Colon (tissue), 2 donors: Measurements from ENCODE around the gene PPM1E.
A peak's percentile ranks its signal among the peaks of the same experiment; 100 is the strongest.
"Not testable (repeated sequence)": the region's sequence is repeated elsewhere in the genome, so short reads cannot be mapped to it uniquely, and the experiment has no call there.

Experiments used
- FAIRE-seq: peaks from 2 replicates; lab custom pipeline; 2012; peaks lifted over from hg19 to GRCh38; lab: Jason Lieb, UNC
- donor health status: control.
- donor health status: control.

PPM1E gene

DNA sequence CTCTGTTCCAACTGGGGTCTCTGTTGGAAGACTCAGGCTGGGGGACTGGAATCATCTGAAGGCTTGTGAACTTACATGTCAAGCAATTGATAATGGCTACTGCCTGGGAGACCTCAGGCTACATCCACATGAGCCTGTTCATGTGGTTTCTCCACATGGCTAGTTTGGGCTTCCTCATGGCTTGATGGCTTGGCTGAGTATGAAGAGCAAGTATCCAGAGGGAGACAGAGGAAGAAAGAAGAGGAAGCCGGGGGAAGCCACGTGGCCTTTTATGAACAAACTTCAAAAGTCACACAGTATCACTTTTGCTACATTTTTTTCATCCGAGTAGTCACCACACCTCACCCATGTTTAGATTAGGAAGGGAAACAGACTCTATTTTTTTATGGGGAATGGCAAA lies 192.2 kb downstream of the PPM1E start:
- FAIRE-seq, result no peak

DNA sequence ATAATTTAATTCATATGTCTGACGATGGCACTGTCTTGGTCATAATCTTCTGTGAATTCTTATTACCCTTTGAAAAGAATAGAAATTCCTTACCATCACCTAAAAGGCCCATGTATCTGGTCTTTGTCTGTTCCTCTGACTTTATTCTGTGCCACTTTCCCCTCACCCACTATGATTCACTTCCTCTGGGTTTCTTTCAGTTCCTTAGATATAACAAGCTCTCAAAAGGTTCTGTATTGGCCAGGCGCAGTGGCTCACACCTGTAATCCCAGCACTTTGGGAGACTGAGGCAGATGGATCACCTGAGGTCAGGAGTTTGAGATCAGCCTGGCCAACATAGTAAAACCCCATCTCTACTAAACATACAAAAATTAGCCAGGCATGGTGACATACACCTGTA lies 198.7 kb downstream of the PPM1E start:
- FAIRE-seq, result not testable (repeated sequence)

DNA sequence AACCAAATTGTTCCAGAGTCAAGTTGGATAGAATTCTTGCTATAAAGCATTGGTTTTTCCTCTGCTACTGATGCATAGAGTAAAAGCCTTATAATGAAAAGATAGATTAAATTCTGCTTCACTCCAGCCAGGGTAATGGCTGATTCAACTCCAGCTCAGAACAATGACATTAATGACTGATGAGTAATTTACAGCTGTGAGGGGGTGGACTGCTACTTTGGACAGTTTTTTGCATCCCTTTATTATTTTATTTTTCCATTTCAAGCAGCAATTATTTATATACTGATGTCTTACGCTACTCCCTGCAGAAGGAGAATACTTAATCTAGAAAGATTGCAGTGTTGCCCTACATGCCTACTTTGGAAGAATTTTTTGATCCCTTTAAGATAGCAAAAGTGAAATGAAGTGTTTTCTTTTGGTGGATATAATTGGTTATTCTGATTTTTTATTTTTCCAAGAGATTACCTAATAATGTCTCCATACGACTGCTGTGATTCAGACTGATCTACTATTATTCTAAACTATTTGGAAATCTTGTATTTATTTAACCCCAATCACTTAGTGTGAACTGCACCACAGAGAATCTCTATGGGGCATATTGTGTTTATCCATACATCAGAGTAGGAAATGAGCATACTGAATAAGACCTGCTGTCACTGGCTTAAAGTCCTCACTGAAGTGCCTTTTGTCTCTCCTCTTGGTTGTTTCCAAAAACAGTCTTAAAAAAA lies 201.5 kb downstream of the PPM1E start:
- FAIRE-seq, result no peak

DNA sequence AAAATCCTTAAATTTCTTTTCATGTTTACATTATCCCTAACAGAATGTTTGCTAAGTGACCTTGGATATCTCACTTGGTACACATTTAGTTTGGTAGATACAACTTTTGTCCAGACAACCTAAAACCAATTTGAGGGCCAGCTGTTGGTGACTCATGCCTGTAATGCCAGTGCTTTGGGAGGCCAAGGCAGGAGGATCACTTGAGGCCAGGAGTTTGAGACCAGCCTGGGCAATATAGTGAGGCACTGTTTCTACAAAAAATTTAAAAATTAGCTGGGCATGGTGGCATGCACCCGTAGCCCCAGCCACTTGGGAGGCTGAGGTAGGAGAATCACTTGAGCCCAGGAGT lies 202.0 kb downstream of the PPM1E start:
- not testable (repeated sequence) for FAIRE-seq

DNA sequence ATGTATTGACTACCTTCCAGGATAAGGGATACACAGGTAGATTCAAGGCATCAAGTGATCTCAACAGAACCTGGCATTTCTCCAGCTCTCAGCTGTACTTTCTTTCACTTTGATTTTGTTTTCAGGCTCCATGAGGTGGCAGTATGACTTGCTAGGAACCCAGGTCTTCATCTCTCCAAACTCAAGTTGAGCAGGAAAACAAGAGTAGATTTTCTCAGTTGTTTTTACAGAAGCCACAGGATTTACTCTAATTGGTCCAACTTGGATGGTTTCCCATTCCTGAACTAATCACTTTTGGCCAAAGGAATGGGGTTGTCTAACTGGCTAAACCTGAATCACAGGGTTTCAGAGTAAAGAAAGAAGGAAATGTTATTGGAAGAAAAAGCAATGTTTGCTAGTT lies 204.4 kb downstream of the PPM1E start:
- no peak for FAIRE-seq

DNA sequence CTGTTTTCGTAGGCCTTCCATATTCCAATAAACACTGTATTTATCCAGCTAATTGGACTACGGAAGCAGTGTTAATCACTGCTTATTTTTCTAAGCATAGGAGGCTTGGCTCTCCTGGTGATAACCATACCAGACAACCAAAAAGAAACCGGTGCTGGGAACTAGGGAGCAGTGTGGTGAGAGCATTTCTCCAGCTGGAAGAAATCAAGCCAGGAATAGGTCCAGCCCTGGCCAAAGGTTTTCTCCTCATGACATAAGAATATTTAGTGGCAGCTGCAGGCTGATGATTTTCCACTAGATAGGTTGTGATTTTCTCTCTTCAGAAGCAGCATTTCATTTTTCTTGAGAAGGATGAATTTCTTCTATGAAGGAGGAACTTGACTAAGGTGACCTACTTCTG lies 209.6 kb downstream of the PPM1E start:
- no peak for FAIRE-seq

DNA sequence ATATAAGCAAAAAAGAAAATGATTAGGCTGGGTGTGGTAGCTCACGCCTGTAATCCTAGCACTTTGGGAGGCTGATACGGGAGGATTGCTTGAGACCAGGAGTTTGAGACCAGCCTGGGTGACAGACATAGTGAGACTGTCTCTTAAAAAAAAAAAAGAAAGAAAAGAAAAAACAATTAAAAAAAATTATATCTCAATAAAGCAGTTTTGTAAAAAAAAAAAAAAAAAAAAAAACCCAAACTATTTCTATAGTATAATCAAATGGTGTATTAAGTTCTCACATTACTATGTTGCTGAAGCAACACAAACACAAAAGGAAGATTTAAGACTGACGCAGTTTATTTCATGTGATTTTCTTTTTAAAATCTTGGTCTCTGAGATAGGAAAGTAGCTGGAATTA lies 210.6 kb downstream of the PPM1E start:
- peak; percentile 36 for FAIRE-seq

DNA sequence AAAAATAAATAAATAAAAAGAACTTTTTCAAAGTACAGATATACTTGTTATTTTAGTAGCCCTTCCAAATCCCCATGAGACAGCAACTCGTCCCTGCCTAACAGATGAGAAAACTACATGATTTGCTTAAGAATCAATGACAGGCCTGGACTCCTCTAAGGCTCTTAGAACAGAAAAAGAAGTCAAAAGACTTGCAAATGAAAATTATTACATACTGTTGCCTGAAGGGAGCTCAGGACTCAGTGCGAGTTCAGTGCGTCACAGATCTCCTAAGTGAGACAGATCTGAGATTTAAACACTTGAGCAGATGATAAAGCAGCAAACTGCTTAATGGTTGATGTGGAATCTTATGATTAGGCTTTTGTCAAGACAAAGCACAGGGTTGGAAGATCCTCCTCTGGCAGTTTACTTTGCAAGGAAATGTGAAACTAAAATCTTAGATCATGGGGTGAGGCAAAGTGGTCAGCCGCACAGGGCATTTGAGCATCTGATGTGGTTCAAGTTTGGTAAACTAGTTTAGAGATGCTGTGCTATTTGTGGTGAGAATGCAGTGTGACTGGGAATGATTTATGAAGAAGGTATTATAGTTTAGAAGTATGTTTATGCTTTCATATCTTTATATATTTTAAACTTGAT lies 212.9 kb downstream of the PPM1E start:
- FAIRE-seq, result no peak

DNA sequence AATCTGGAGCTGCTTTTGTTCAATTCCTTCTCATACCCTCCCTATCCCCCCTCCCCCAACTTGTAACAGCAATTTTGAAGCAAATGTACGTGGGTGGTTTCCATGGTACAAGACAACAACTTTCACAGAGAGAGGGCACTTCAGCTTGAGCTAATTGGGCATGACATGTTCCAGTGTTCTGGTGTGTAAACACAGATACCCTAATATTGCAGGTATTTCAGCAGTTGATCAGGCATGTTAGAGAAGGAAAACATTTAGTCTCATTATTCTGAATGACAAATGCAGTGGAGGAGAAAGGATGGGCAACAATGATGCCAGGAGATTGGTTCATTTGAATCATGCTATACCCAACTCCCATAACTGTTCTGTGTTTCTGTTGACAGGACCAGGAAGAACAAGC lies 213.5 kb downstream of the PPM1E start:
- no peak for FAIRE-seq

DNA sequence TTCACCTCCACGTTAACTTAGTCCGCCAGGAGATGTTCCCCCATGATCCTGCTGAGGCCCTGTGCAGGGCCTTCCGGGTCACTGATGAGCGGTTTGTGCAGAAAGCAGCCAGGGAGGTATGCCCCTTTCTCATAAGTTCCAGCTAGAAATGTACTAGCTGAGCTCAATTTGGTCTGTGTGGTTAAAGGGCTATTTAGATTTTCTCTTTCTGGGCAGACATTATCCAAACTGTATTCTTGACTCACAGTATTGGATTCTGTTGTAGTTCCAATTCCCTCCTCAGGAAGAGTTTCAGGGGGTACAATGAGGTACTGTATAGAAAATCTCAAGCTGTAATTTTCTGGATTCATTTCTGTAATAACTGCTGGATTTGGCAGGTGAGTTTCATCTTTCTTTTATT lies 214.0 kb downstream of the PPM1E start:
- FAIRE-seq, result no peak

DNA sequence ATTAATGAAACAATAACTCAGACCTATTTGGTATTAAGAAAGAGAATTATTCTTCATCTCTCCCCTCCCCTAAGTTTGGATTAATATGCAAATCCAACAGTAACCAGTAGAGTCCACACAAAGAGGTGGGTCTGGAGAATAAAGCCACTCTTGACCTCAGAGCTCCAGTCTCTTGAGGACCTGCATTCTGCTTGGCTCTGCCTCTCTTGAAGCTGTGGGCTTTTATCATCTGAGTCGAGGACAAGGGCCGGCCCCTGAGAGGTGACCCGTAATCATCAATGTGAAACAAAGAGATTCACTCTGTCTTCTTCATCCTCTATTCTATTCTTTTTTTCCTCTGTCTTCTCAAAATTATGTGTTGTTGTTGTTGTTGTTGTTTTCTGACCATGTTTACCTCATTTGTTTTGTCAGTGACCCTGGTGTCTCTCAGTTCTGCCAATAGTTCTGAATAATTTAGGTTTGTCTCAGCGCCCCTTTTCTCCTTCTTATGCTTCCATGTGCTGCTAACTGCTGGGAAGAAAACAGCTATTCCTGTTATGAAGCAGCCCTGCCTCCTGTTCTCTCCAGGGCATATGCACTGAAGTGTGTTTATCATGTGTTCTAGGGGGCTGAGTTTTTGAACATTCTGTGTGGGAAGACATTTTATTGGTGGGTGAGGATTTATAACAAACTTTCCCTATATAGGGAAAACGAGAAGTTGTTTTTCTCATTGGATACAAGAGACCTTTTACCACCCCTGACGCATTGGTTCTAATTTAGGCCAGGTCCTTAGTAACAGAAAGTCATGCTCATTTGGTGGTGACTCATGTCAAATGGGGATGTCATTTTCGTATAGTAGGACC lies 215.2 kb downstream of the PPM1E start:
- no peak for FAIRE-seq

DNA sequence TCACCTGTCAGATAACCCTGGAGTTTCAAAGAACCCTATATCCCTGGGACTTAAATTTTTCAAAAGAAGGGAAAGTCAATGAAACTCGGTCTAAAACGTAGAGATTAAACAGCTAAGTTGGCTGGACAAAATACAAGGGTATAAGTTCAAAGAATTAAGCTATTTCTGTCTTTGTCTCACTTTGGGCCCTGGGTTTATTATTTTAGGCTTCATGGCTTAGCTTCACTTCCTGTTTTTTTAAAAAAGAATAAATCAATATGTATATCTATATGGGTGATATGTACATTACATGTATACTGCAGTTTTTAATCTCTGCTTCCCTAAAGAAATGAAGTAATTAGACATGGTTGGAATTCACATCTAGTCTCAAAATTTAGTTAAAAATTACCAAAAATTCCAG lies 218.7 kb downstream of the PPM1E start:
- FAIRE-seq, result no peak

DNA sequence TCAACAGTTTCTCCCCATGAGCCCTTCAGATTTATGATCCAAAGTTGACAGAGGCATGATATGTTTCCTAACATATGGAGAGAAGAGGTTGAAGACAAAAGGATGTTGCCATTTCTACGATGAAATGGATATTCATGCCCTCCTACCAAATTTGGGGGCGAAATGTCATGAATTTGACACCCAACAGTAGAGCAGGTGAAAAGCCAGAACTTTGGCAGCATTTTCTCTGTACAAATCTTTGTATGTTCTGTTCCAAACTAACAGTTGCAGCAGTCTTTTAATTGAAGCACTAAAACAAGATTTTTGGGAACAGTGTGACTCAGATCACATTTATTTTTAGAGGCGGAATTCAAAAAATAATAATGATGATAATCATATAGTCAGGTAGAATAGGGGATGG lies 220.9 kb downstream of the PPM1E start:
- FAIRE-seq, result no peak

DNA sequence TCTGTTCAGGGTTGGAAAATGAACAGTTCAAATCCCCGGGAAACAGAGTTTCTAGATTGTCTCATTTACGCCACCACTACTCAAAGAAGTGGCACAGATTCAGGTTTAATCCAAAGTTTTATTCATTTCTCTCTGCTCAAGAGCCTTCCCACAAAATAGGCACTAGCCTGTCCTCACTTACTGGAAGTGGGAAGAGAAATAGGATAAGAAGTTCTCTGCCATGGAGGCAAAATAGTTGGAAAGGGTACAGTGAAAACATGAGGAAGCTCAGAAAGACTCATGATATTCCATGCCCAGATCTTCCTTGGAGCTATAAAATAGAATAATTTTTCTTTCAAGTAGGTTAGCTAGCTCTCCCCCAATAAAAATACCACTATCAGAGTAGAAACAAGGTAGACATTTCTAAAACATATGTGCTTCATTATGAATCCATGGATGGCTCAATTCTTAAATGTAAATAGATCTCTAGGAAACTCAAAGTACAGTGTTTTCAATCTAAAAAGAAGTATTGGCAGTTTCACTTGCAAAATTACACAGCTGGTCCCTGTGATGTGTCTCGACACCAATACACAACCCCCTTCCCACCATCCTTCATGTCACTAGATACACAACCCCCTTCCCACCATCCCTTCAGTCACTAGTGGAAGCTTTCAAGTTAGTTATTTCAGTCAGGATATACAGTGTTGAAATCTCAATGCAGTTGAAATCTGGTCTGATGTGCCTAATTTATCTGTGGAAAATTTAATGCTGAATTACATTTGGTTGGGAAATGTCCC lies 225.2 kb downstream of the PPM1E start:
- FAIRE-seq, result no peak

DNA sequence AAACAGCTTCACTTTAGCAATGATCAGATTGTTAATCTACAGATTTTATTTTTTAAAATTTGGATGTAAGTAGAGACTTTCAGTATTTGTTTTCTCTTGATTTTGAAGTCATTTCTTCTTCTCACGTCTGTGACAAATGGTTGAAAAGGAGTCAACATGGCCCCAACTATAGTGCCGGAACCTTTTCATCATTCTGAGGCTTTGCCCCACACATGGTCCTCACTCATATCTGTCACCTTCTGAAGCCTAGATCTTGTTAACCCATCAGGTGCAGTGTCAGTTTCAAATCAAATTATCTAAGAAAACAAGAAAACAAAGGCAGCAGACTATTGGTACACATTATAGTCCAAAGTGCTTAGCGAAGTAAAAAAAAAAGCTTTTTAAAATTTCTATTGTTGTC lies 227.0 kb downstream of the PPM1E start:
- no peak for FAIRE-seq

DNA sequence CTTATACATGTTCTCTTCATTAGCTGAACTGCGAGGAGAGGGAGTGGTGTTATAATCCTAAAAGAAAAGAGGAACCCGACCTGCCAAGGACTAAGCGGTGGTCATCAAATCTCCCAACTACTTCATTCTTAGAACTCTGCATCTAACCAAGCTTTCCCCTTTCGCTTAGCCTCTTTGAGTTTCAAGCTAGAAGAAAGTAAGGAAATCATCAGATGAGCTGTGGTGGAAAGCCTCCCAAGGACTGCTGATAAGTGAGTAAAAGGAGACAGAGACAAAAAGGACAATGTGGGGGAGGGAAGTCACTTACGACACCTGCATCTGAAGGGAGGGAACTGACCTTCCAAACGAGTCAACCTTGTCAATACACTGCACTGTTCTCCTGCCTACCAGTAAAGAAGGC lies 229.7 kb downstream of the PPM1E start:
- FAIRE-seq, result no peak

DNA sequence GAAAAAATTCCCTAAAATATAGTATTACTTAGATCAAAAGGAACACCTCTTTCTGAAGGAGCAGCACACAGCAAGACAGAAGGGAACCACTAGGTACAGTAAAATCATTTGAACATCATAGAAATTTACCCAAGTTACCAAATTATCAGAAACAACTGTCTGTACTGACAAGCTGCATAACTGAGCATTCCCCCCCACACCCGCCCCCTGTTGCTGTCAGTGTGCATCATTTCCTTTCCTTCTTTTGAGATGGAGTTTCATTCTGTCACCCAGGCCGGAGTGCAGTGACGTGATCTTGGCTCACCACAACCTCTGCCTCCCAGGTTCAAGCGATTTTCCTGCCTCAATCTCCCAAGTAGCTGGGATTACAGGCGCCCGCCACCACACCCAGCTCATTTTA lies 230.3 kb downstream of the PPM1E start:
- no peak for FAIRE-seq

DNA sequence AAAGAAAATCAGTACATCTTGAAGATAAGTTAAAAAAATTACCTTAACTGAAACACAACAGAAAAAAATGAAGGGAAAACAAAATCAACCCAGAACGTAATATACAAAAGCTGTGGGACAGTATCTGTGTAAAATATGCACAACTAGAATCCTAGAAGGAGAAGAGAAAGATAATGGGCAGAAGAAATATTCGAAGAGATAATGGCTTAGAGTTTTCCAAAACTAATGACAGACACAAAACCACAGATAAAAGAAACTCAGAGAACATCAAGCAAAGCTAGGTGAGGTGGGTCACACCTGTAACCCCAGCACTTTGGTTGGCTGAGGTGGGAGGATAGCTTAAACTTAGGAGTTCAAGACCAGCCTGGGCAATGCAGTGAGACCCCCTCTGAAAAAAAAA lies 234.0 kb downstream of the PPM1E start:
- FAIRE-seq, result no peak

DNA sequence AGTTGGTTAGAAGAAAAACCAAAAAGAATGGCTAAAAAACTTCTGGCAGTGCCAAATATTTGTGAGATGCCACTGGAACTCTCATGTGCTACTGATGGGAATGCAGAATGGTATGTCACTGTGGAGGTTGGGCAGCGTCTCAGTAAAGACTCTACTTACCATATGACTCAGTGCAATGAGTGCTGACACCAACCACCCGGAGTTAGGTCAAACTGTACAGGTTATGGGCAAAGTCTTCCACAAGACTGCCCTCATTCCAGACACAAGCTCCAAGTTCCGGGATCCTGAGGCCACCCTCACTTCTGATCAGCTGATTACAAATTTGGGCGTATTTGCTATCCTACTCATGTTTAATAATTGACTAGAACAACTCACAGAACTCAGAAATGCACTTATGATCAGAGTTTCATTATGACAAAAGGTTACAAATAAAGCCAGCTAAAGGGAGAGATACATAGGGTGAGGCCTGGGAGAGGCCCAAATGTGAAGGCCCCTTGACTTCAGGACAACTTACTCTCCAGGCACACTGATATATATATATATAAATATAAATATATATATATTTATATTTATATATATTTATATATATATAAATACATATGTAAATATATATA lies 236.2 kb downstream of the PPM1E start:
- FAIRE-seq, result no peak

DNA sequence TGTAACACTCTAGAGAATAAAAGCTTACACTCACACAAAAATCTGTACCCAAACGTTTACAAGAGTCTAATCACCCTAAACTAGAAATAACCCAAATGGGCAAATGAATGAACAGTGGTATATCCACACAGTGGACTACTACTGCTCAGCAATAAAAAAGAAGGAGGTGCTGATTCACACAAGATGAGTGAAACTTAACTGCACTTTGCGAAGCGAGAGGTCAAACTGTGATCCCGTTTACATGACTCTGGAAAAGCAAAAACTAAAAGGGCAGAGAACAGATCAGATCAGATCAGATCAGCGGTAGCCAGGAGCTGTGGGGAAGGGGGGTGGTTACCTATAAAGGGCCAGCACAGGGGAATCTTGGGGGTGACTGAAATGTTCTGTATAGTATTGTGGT lies 237.7 kb downstream of the PPM1E start:
- FAIRE-seq, result no peak

DNA sequence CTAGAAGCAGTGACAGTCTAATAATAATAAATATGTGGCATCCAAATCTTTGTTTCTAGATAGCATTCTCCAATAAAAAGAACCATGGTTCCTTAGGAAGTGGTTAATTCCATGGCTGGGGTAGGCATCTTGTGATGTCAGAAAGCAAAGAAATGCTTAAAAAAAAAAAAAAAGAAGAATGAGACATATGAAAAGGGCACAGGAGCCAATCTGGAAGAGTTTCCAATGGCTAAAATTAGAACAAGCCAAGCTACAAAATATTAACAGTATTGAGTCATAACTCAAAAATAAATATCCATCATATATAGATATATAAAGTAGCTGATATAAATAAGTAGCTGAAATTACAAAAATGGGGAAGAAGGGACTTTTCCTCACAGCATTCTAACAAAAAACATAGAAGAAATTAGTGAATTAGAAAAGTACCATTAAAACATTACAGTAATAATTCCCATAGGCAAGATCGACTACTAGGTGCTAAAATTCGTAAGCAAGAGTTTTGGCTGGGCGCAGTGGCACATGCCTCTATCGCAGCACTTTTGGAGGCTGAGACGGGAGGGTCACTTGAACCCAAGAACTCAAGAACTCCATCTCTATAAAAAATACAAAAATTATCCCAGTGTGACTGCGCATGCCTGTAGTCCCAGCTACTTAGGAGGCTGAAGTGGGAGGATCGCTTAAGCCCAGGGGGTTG lies 239.7 kb downstream of the PPM1E start:
- no peak for FAIRE-seq

DNA sequence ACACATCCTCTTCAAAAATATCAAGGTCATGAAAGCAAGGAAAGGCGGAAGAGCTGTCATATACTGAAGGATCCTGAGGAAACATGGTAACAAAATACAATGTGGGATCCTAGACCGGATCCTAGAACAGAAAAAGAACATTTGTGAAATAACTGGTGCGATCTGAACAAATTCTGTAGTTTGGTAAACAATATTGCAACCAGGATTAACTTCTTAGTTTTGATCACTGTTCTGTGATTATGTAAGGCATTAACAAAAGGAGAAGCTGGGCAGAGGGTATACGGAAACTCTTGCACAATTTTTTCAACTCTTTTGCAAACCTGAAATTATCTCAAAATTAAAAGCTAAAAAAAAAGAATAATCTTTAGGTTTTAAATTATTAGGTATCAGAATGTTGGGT lies 241.3 kb downstream of the PPM1E start:
- FAIRE-seq, result no peak
